ENCODE measurements around the gene LYPD3.
"Not testable (repeated sequence)": the region's sequence is repeated elsewhere in the genome, so short reads cannot be mapped to it uniquely, and the experiment has no call there.

Gene LYPD3

DNA sequence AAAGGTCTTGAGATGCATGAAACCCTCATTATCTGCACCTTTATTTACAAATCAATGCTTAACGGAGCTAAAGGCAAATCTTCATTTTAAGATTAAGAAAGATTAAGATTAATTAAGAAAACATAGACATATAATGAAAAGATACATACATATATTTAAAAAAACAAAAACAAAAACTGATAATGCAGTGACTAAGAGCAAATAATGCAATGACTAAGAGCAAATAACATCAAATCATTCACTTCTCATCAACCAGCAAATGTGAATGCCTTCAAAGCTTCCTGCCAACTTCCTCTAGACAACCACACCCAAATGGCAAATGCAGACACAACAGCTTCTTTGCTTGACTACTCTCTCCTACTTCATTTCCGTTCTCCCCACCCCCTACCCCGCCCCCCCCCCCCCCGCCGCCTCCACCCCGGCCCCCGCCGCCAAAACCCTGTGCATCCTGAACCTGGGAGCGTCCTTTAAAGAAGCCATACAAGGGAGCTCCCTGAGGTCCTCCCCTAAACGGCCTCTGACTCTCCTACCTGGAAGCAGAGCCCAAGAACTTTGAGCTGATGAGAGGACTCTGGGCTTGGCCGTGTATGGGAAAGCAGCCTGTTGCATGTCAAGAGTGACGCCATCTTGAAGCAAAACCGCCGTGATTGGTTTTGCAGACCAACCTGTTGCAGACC, 26.2 kb downstream of the LYPD3 start:
- in situ Hi-C loops (cut with HindIII; ENCODE audit: low sequenced_read_pairs) = no loop called here
- no peak overlapping the region for H3K4me3 ChIP-seq (ENCODE audit: low read depth, low read length)
- TF ChIP-seq, protein P1, sequence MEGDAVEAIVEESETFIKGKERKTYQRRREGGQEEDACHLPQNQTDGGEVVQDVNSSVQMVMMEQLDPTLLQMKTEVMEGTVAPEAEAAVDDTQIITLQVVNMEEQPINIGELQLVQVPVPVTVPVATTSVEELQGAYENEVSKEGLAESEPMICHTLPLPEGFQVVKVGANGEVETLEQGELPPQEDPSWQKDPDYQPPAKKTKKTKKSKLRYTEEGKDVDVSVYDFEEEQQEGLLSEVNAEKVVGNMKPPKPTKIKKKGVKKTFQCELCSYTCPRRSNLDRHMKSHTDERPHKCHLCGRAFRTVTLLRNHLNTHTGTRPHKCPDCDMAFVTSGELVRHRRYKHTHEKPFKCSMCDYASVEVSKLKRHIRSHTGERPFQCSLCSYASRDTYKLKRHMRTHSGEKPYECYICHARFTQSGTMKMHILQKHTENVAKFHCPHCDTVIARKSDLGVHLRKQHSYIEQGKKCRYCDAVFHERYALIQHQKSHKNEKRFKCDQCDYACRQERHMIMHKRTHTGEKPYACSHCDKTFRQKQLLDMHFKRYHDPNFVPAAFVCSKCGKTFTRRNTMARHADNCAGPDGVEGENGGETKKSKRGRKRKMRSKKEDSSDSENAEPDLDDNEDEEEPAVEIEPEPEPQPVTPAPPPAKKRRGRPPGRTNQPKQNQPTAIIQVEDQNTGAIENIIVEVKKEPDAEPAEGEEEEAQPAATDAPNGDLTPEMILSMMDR (IDR thresholded peaks at IDR 0.05; ENCODE audit: low read depth, low read length) = no peak
- no peak for DNase-seq (ENCODE audit: low read depth, low spot score)

DNA sequence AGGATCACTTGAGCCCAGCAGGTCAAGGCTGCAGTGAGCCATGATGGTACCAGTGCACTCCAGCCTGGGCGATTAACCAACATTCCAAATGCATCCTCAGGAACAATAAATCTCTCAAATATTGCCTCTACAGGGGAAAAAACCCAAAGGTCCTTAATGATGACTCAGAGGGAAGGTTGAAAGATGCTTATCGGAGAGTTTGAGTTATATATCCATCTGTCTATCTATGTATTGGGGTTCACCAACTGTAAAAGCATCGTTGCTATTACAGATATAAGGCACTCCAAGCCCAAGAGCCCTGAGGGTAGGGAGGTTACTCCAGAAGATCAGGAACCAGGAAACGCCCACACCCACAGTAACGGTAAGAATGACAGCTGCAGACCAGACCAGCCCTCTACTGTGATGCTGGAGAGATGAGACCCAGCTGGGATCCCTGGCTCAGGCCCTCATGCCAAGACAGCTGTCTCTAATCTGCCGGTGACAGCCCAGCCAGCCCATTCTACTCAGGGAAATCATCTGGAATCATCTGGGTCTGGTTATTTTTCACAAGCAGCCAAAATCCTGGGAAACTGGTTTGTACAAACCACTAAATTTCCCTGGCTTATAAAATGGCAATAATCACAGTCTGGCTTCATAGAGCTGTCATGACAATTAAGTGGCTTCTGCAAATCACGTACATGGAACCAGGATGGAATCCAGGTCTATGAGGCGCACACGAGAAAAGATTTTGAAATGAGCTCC, 26.9 kb downstream of the LYPD3 start:
- H3K4me3 ChIP-seq (ENCODE audit: low read depth, low read length) = no peak overlapping the region
- DNase-seq (ENCODE audit: low read depth, low spot score) = no peak
- TF ChIP-seq, protein P1 (IDR thresholded peaks at IDR 0.05; ENCODE audit: low read depth, low read length) = no peak
- in situ Hi-C loops (cut with HindIII; ENCODE audit: low sequenced_read_pairs) = no loop called here

DNA sequence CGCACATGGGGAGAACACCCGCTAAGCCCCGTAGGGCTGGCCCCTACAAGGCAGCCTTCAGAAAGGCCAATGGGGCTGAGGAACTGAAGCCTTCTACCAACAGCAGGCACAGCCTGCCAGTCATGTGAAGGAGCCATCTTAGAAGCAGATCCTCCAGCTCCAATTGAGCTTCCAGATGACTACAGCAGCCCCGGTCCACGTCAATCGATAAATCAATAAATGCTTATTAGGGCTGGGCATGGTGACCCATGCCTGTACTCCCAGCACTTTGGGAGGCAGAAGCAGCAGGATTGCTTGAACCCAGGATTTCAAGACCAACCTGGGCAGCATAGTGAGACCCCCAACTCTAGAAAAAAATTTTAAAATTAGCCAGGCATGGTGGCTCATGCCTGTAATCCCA, 27.7 kb downstream of the LYPD3 start:
- in situ Hi-C loops (cut with HindIII; ENCODE audit: low sequenced_read_pairs) = no loop called here
- H3K4me3 ChIP-seq (ENCODE audit: low read depth, low read length) = no peak overlapping the region
- DNase-seq (ENCODE audit: low read depth, low spot score) = no peak
- TF ChIP-seq, protein P1 (IDR thresholded peaks at IDR 0.05; ENCODE audit: low read depth, low read length) = no peak

DNA sequence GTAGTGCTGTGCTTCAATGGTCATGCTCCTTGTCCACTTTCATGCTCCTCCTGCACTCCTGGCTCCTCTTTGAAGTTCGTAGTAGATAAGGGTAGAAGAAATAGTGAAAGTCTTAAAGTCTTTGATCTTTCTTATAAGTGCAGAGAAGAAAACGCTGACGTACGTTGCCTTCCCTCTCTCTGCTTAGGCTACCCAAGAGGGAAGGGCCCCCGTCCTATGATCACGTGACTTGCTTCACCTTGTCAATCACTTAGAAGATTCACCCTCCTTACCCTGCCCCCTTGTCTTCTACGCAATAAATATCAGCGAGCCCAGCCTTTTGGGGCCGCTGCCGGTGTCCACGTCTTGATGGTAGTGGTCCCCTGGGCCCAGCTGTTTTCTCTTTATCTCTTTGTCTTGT, 28.1 kb downstream of the LYPD3 start:
- H3K4me3 ChIP-seq (ENCODE audit: low read depth, low read length); DNase-seq (ENCODE audit: low read depth, low spot score); in situ Hi-C loops (cut with HindIII; ENCODE audit: low sequenced_read_pairs): not testable (repeated sequence)

DNA sequence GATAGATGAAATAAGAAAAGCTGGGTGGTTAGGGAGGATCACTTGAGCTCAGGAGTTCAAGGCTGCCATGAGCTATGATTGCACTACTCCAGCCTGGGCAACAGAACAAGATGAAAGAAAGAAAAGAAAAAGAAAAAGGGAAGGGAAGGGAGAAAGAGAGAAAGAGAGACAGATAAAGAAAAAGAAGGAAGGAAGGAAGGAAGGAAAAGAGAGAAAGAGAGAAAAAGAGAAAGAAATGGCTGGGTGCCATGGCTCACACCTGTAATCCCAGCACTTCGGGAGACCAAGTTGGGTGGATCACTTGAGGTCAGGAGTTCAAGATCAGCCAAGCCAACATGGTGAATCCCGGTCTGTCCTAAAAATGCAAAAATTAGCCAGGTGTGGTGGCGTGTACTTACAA, 29.6 kb downstream of the LYPD3 start:
- H3K4me3 ChIP-seq (ENCODE audit: low read depth, low read length) = no peak overlapping the region
- TF ChIP-seq, protein P1 (IDR thresholded peaks at IDR 0.05; ENCODE audit: low read depth, low read length) = no peak
- in situ Hi-C loops (cut with HindIII; ENCODE audit: low sequenced_read_pairs) = no loop called here
- no peak for DNase-seq (ENCODE audit: low read depth, low spot score)

DNA sequence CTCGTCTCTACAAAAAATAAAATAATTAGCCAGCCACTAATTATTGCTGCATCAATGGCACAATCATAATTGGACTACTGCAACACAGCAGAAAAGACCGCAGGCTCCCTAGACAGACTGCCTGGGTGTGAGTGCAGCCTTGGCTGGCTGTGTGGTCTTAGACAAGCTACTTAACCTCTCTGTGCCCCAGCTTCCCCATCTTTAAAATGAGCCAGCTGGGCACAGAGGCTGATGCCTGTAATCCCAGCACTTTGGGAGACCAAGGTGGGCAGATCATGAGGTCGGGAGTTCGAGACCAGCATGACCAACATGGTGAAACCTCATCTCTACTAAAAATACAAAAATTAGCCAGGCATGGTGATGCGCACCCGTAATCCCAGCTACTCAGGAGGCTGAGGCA, 31.7 kb downstream of the LYPD3 start:
- no peak for DNase-seq (ENCODE audit: low read depth, low spot score)
- TF ChIP-seq, protein P1 (IDR thresholded peaks at IDR 0.05; ENCODE audit: low read depth, low read length) = no peak
- in situ Hi-C loops (cut with HindIII; ENCODE audit: low sequenced_read_pairs) = no loop called here
- no peak overlapping the region for H3K4me3 ChIP-seq (ENCODE audit: low read depth, low read length)

DNA sequence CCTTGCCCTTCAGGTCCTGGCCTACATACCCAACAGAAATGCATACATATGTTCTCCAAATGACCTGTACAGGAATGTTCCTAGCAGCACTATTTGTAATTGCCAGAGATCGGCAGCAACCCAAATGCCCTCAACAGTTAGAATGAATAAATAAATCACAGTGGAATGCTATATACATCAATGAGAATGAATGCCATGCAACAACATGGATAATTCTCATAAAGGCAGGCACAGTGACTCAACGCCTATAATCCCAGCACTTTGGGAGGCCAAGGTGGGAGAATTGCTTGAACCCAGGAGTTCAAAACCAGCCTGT, 32.1 kb downstream of the LYPD3 start:
- no peak overlapping the region for H3K4me3 ChIP-seq (ENCODE audit: low read depth, low read length)
- DNase-seq (ENCODE audit: low read depth, low spot score) = no peak
- in situ Hi-C loops (cut with HindIII; ENCODE audit: low sequenced_read_pairs) = no loop called here
- TF ChIP-seq, protein P1 (IDR thresholded peaks at IDR 0.05; ENCODE audit: low read depth, low read length) = no peak

All from astrocyte of the spinal cord (primary cell).